GM18526 (cell line): ENCODE measurements around the gene FYB2.

Experiments
- POLR2A ChIP-seq: IDR thresholded peaks from 3 replicates; pipeline ENCODE4 v1.6.1; 2011; ENCODE audit not compliant: insufficient read length; ENCODE audit errors: extremely low read depth

Gene FYB2

DNA sequence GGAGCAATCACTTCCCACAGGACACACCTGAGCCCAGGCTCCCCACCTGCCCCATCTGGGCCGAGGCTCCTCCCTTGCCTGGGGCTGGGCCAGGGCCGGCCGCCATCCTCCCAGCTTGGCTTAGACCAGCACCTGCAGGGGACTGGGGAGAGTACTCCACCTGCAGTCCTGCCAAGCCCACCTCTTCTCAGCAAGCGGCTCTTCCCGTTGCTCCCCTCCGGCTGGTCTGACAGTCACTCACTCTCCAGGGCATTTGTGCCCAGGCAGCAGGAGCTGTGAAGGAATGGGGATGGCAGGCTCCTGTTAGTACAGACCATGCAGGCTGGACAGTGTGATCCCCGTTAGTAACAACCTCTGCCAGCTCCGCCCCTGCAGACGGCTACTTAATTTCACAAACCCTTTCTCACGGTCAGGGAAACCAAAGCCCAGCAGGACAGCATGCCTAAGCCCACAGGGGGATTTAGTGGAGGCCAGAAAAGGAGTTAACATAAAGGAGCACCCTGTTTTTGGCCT, at the start of gene FYB2:
Gene FYB2, minus strand, starts transcription at position 18 of the 513 bp plus-strand sequence. CDS start 114 bp downstream, outside the sequence.
- no peak for TF ChIP-seq POLR2A

DNA sequence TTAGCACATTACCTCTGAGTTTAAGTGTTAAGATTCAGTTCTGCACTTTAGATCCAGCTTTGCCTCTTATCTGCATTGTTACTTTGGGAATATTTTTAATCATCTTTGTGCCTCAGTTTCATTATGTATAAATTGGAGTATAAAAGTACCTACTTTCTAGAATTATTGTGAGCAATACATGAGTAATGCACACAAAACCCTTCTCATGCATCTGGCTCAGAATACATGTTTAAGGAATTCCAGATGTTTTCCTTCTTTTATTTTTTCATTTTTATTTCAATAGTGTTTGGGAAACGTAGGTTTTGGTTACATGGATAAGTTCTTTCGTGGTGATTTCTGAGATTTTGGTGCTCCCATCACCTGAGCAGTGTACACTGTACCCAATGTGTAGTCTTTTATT, 49.6 kb upstream of the FYB2 start:
- TF ChIP-seq POLR2A, result no peak

DNA sequence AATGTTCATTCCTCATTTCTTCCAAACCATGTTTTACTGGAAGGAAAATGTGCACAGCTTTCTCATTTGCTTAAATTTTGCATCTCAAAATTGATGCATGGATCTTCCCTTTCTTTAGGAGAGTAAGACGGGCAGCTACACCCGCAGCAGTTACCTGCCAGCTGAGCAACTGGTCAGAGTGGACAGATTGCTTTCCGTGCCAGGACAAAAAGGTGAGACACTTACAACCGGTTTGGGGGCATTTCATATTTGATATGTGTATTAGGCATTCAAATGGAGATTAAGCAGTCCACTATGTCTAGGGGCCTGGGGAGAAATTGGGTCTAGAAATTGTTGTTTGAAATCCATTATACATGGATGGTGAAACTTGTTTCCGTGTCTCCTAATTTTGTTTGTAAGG, 48.3 kb upstream of the FYB2 start:
- TF ChIP-seq POLR2A, result no peak

DNA sequence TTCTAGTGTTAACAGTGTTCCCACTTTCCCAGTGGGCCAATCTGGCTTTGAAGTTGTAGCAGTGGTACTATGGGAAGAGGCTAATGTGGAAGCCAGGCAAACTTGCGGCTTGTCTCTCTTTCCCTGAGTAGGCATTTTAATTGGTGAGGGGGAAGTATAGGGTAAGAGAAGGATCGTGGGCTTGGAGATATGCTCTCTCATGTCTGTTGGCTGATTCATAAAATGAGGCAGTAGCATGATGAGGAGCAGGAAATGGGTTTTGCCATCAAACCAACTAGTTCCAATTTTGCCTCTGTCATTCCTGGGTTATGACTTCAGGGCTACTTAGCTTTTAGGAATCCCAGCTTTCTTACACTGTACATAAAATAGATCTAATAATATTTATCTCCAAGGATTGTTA, 47.5 kb upstream of the FYB2 start:
- no peak for TF ChIP-seq POLR2A

DNA sequence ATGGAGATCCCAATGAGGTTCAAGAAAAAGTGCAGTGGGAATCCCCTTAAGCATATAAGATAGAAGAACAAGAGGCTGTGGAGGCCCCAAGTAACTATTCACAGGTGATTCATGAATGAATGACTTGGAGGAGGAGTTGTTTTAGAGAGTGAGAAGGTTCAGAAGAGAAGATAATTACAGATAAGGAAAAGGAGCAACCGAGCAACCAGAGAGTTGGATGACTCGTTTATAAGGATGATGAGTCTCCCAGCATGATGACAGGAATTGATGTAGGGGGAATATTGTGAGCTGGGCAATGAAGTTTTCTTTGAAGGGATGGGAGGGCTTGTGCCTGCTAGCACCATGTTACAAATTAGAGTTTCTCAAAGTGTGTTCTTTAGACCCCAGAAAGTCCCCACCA, 45.2 kb upstream of the FYB2 start:
- no peak for TF ChIP-seq POLR2A

DNA sequence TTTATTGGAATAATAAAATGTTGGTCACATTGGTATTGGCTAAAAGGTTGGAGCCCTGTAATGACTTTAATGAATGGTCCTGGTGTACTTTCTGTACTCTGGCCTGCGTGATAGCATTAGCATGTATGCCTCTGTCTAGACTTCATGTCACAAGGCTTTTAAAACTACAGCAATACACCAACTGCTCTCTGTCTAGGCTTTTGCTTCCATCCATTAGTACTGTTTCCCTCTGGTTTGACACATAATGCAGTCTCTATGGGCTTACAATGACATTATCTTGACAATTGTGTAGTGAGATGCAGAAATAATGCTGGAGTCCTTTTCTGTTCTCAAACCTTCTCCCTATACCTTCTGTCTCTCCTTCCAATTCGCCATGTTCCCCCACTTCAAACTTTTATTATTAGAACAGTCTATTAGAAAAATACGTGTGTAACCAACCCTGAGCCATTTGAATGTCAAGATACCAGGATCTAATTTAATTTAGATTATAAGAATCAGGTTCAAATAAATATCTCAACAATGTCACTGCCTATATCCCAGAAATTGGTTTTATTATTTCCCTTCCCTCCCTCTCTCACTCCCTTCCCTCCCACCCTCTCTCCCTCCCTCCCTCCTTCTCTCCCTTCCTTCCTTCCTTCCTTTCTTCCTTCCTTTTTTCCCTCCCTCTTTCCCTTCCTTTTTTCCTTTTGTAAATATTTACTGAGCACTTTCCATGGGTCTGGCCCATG, 44.2 kb upstream of the FYB2 start:
- TF ChIP-seq POLR2A, result no peak

DNA sequence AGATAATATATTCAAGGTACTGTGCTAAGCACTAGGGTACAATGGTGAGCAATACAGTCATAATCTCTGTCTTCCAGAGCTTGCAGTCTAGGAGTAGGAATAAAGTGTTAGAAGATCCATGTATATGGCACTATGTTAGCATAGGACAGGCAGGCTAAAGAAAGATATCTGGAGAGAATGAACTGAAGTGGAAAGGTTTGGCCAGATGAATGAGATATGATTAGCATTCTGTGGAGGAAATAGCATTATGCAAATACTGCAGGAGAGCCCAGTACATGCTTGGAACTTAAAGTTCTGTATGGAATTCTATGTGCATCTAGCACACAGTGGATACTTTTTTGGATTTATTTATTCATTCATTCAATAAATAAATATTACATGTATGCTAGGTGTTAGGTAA, 40.1 kb upstream of the FYB2 start:
- TF ChIP-seq POLR2A, result no peak

GRCh38 chr1:56856186-56856585, 37.0 kb upstream of the FYB2 start:
- no peak for TF ChIP-seq POLR2A

DNA sequence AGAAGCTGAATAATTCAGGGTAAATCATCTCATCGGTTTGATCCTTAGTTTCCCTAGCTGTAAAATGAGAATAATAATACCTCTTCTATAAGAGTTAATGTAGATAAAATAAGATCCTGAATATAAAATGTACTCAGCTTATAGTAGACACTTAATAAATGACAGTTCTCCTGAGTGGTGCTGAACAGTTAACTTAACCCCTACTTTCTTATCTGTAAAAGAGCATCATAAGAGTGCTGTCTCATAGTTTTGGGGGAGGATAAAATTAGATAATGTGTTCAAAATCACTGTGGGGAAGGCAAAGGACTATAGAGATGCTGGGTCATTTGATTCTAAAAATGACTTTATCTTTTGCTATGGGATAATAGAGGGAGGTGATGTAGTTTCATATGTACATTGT, 36.0 kb upstream of the FYB2 start:
- no peak for TF ChIP-seq POLR2A

- TF ChIP-seq POLR2A, result no peak
Measured at GRCh38 chr1:56854521-56855099, 35.4 kb upstream of the FYB2 start, which contains the start of gene C8A. TSS of gene C8A (plus strand) at chr1:56854797. CDS start at chr1:56854902, 105 bp downstream.

GRCh38 chr1:56852476-56852875, 33.3 kb upstream of the FYB2 start:
- no peak for TF ChIP-seq POLR2A

GRCh38 chr1:56850922-56851321, 31.7 kb upstream of the FYB2 start:
- TF ChIP-seq POLR2A, result no peak

GRCh38 chr1:56850411-56850810, 31.2 kb upstream of the FYB2 start:
- no peak for TF ChIP-seq POLR2A

DNA sequence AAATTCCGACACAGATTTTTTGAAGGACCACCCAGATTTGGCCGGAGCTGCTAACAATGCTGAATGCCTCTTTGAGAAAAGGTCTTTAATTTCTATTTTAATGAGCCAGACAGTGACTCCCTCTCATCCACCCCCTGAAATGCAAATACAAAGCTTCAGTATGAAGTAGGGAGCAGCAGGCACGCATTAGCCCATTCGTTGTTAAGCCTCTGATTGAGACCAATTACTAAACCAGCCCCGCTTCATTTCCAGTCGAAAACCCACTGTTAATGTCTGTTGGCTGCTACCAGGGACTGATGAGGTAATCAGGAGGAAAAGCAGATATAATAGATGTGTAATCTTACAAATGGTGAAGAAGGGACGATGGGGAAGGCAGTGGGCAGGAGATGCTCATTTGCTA, 30.5 kb upstream of the FYB2 start:
- TF ChIP-seq POLR2A, result no peak

GRCh38 chr1:56845343-56845742, 26.1 kb upstream of the FYB2 start:
- TF ChIP-seq POLR2A, result no peak

DNA sequence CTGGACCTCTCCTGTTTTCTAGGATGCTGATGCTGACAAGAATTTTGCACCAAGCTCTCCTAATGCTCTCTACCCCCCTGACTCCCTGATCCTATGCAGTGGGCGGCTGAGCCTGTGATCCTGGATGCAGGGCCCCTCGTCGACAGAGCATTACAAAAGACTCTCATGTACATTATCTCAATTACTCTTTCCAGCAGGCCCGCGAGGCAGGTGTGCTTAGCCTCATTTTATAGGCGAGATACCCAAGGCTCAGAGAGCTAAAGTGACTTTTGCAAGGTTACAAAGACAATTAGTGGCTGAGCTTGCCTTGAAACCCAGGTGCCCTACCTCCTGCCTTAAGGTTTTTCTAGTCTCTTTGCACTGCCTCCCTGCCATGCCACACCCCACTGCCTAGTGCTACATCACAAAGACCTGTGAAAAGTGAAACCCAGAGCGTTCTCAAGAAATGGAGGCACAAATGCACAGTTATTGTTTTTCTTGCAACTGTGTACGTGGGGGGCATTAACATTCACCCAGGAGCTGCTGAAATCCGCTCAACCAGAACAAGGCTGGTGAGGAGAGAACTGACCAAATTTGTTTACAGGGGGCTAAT, 25.4 kb upstream of the FYB2 start:
- TF ChIP-seq POLR2A, result no peak

DNA sequence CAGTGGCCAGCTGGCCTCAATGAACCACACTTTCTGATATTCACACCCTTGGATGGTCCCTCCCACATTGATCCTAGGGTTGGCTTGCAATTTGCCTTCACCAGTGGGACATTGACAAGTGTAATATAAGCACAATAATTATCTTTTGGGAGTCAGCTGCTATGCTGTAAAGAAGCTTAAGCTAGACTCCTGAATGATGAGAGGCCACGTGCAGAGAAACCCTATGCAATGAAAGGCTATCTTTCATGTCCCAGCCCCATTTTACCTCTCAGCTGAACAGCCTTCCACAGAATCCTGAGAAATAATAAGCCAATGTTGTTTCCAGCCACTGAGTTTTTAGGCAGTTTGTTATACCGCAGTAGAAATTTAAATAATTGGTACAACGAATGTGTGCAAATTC, 24.3 kb upstream of the FYB2 start:
- TF ChIP-seq POLR2A, result no peak

DNA sequence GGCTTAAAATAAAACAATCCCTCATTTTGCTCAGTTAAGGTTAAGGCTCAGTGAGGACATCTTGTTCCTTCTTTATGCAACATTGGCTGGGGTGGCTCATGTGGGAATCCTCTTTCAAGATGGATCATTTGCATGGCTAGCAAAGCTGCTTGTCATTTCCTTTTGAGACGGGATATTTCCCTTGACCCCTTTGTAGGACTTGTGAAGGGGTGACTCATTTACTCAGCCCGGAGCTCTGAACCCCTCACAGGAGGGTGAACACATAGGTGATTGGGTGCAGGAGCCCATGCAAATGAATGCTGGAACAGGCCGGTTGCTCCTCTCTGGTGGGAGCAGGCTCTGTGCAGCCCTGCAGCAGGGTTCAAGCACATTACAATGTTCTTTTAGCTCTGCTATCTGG, 19.6 kb upstream of the FYB2 start:
- no peak for TF ChIP-seq POLR2A
